ENCODE results near the gene GPR158. TPM values are rescaled to one million over a fixed set of nuclear protein-coding genes. Genes with fewer than 3 reads are reported as not detected.

GPR158 gene
- total and polyA plus RNA-seq, 2 of the 8 experiments (the other 6 are each of a cell fraction or from before 2014, with no cell fraction given), result 0.14 to 0.78 TPM

GRCh38 chr10:25209618-25210017 lies 34.8 kb downstream of the GPR158 start:
- H3K23ac ChIP-seq (ENCODE audit: insufficient read length), result no peak overlapping the region
- no peak overlapping the region for H2AK5ac ChIP-seq (ENCODE audit: low read depth, low read length)
- H2AFZ ChIP-seq (ENCODE audit: low read length), result no peak overlapping the region
- no peak overlapping the region for H3K4me2 ChIP-seq (ENCODE audit: insufficient read depth in 1 of 2, low read depth in 2 of 2, low read length in 2 of 2)
- ChIA-PET POLR2A (ENCODE audit: partially characterized antibody) (no interaction called here), CTCF (ENCODE audit: partially characterized antibody) (interaction anchor here (0.8 kb wide), 1 partner anchor 8 kb away, joined by 3 read pairs; no protein-coding TSS in a partner anchor)
- no peak overlapping the region for H3K14ac ChIP-seq (ENCODE audit: insufficient read length)
- TF ChIP-seq POU5F1 (IDR thresholded peaks at IDR 0.05; ENCODE audit: low read depth, low read length), result no peak
- TF ChIP-seq TCF12 (IDR thresholded peaks at IDR 0.05; ENCODE audit: low read depth, low read length), result no peak
- no peaks in the 10 kb centered on the region for H3K79me1 ChIP-seq (ENCODE audit: low read depth, low read length)
- H3K4me1 ChIP-seq (replicated peaks in 1 of 4; ENCODE audit: control insufficient read depth in 3 of 4, insufficient read depth in 4 of 4, low read length in 3 of 4), result no peaks in the 10 kb centered on the region
- H2BK120ac ChIP-seq (replicated peaks; ENCODE audit: low read depth, low read length), result no peak overlapping the region
- H4K91ac ChIP-seq (replicated peaks; ENCODE audit: insufficient read length, low read length), result no peak overlapping the region
- H2BK12ac ChIP-seq (ENCODE audit: low read depth, low read length), result no peak overlapping the region
- no peaks in the 10 kb centered on the region for H3K36me3 ChIP-seq (ENCODE audit: control insufficient read depth in 2 of 4, insufficient read depth in 4 of 4, low read length in 3 of 4)
- FAIRE-seq (no peak), DNase-seq (ENCODE audit: low read depth in 1 of 2, low spot score in 2 of 2) (no peak)
- H2BK20ac ChIP-seq (ENCODE audit: low read length), result no peak overlapping the region
- no peak overlapping the region for H3K27ac ChIP-seq (ENCODE audit: low read depth, low read length)
- no peaks in the 10 kb centered on the region for H3K79me2 ChIP-seq (ENCODE audit: control insufficient read depth in 1 of 2, insufficient read depth in 2 of 2, low read length in 2 of 2)
- no peaks in the 10 kb centered on the region; the same call in 1 of the 2 replicates for H3K23me2 ChIP-seq (ENCODE audit: low read depth, low read length)
- H3K18ac ChIP-seq (ENCODE audit: extremely low read depth, low read length), result no peak overlapping the region
- H4K20me1 ChIP-seq (replicated peaks in 1 of 2; ENCODE audit: control insufficient read depth in 1 of 2, insufficient read depth in 2 of 2, low read length in 2 of 2), result no peaks in the 10 kb centered on the region
- no peak overlapping the region for H2BK15ac ChIP-seq (ENCODE audit: low read length)
- no peak overlapping the region for H3K4ac ChIP-seq (replicated peaks; ENCODE audit: insufficient read length, low read depth, low read length)
- no peak overlapping the region for H3K4me3 ChIP-seq (ENCODE audit: extremely low read depth in 1 of 4, insufficient read depth in 2 of 4, low read depth in 3 of 4, low read length in 4 of 4)
- no peak overlapping the region for H4K8ac ChIP-seq (ENCODE audit: extremely low read depth, insufficient read depth, low read length)
- H3K27me3 ChIP-seq (replicated peaks in 1 of 4; ENCODE audit: control insufficient read depth in 3 of 4, extremely low read depth in 1 of 4, insufficient read depth in 3 of 4, low read length in 3 of 4), result no peaks in the 10 kb centered on the region
- H3K9ac ChIP-seq (replicated peaks in 1 of 4; ENCODE audit: extremely low read depth in 1 of 4, low read depth in 3 of 4, low read length in 3 of 4), result no peak overlapping the region
- H4K5ac ChIP-seq (ENCODE audit: insufficient read length, low read depth, low read length), result no peak overlapping the region
- no peak overlapping the region for H3K56ac ChIP-seq (replicated peaks; ENCODE audit: insufficient read length, low read depth, low read length)
- H2BK5ac ChIP-seq (ENCODE audit: low read depth, low read length), result no peak overlapping the region
- no peaks in the 10 kb centered on the region for H3K9me3 ChIP-seq (ENCODE audit: insufficient read depth in 2 of 2, low read depth in 1 of 2, low read length in 1 of 2)
- 86% methylated on average over 2 of the region's 2 CpGs; no CpG with 5 or more reads in 1 of the 2 experiments for WGBS, 2 experiments (ENCODE audit: extremely low coverage in 1 of 2, insufficient coverage in 1 of 2, insufficient read length in 1 of 2, insufficient replicate concordance in 2 of 2, low coverage in 1 of 2, low lambda C conversion rate in 2 of 2, missing lambda C conversion rate in 1 of 2)
